ENCODE data around the gene ARPC5L. TPM values are rescaled to one million over a fixed set of nuclear protein-coding genes. Genes with fewer than 3 reads are reported as not detected.

ARPC5L gene
- total and polyA plus RNA-seq, 4 donors, result 27.6 to 64.6 (median 47.7) TPM

DNA sequence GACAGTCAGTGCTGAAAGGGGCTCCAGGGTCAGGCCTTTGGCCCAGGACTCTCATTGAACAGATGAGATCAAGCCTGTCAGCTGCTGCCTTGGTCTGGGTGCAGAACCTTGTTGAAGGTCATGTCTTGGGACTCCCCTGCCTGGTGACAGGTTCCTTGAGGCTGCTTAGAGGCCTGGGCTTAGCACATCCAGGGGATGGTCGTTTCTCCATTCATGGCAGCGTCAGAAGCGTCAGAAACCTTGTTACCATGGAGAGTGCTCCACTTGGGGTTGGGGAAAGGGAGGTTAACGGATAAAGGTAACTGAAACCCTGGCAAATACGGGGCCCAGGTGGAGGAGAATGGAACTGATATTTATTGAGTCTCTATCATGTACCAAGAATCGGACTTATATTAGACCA lies 8.8 kb downstream of the ARPC5L start:
- Histone ChIP-seq H3K9me3 (ENCODE audit: control insufficient read depth in 4 of 4, insufficient read depth in 3 of 4, low read length in 3 of 4) (no peaks in the 10 kb centered on the region), H3K27ac (ENCODE audit: low read depth in 1 of 2, low read length in 1 of 2) (peak overlapping the region; percentile 94), H3K27me3 (ENCODE audit: control insufficient read depth in 3 of 3, insufficient read depth in 3 of 3, low read length in 2 of 3) (no peaks in the 10 kb centered on the region), H3K36me3 (ENCODE audit: control insufficient read depth in 4 of 4, insufficient read depth in 4 of 4, low read length in 4 of 4) (peaks cover 8 to 21% (median 17%) of the 10 kb centered on the region in 4 donors), H3K4me1 (ENCODE audit: control insufficient read depth in 5 of 5, insufficient read depth in 5 of 5, low read length in 5 of 5) (peaks cover 8 to 24% (median 19%) of the 10 kb centered on the region in 5 donors), H3K4me3 (peak overlapping the region; percentile 92), H3K9ac (ENCODE audit: insufficient read depth in 1 of 2, low read length in 2 of 2) (peak overlapping the region; percentile 39 to 66)
- TF ChIP-seq, protein P1, sequence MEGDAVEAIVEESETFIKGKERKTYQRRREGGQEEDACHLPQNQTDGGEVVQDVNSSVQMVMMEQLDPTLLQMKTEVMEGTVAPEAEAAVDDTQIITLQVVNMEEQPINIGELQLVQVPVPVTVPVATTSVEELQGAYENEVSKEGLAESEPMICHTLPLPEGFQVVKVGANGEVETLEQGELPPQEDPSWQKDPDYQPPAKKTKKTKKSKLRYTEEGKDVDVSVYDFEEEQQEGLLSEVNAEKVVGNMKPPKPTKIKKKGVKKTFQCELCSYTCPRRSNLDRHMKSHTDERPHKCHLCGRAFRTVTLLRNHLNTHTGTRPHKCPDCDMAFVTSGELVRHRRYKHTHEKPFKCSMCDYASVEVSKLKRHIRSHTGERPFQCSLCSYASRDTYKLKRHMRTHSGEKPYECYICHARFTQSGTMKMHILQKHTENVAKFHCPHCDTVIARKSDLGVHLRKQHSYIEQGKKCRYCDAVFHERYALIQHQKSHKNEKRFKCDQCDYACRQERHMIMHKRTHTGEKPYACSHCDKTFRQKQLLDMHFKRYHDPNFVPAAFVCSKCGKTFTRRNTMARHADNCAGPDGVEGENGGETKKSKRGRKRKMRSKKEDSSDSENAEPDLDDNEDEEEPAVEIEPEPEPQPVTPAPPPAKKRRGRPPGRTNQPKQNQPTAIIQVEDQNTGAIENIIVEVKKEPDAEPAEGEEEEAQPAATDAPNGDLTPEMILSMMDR (IDR thresholded peaks at IDR 0.05; ENCODE audit: control extremely low read depth, extremely low read depth), result no peak
- ATAC-seq (ENCODE audit: insufficient read depth, low FRiP score) (no peak), DNase-seq (no peak)
- 48 to 51% methylated on average over 6 of the region's 6 CpGs for WGBS, 2 donors

DNA sequence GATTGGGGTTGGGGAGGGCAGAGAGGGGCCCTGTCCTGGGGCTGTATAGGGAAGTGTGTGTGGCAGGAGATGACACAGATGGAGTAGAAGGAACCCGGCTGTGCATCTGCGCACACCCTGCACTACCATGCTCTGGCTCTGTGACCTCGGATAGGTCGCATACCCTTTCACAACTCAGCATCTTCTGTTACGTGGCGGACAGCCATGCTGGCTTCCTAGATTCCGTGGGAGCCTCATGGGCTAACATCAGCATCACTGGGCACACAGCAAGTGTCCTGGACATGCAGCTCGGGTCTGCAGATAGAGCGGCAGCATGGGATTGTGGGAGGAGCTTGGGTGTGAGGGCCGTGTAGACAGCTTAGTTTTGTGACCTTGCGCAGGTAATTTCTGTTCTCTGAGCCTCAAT lies 9.2 kb downstream of the ARPC5L start:
- ATAC-seq (ENCODE audit: insufficient read depth, low FRiP score) (no peak), DNase-seq (no peak)
- peaks cover 8 to 22% (median 20%) of the 10 kb centered on the region in 4 donors for H3K36me3 ChIP-seq (ENCODE audit: control insufficient read depth in 4 of 4, insufficient read depth in 4 of 4, low read length in 4 of 4)
- no peaks in the 10 kb centered on the region for H3K9me3 ChIP-seq (ENCODE audit: control insufficient read depth in 4 of 4, insufficient read depth in 3 of 4, low read length in 3 of 4)
- no peak overlapping the region for H3K9ac ChIP-seq (ENCODE audit: insufficient read depth in 1 of 2, low read length in 2 of 2)
- H3K27ac ChIP-seq (ENCODE audit: low read depth in 1 of 2, low read length in 1 of 2), result no peak overlapping the region
- peaks cover 8 to 24% (median 19%) of the 10 kb centered on the region in 5 donors for H3K4me1 ChIP-seq (ENCODE audit: control insufficient read depth in 5 of 5, insufficient read depth in 5 of 5, low read length in 5 of 5)
- H3K27me3 ChIP-seq (ENCODE audit: control insufficient read depth in 3 of 3, insufficient read depth in 3 of 3, low read length in 2 of 3), result no peaks in the 10 kb centered on the region
- H3K4me3 ChIP-seq, result no peak overlapping the region
- TF ChIP-seq, protein P1 (IDR thresholded peaks at IDR 0.05; ENCODE audit: control extremely low read depth, extremely low read depth), result no peak
- 66 to 72% methylated on average over 11 of the region's 11 CpGs for WGBS, 2 donors

DNA sequence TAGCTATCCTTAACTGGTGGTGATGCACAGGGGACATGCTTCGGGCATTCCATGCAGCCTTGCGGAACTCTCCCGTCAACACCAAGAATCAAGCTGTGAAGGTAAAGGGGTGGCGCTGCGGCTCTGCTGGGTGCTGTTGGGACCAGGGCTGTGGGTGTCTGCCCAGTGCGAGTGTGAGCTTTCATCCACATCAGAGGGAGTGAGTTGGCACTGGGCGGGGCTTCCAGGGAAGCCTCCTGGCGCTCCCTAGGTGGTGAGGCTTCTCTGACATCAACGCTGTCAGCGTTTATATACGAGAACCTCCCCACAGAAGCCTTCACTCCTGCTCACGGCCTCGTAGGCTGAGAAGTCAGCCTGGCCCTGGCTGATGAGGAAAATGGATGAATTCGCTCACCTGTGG lies 11.7 kb downstream of the ARPC5L start:
- peaks cover 19 to 35% (median 26%) of the 10 kb centered on the region in 4 donors for H3K36me3 ChIP-seq (ENCODE audit: control insufficient read depth in 4 of 4, insufficient read depth in 4 of 4, low read length in 4 of 4)
- peak overlapping the region in 1 of 2 donors; percentile 14 for H3K27ac ChIP-seq (ENCODE audit: low read depth in 1 of 2, low read length in 1 of 2)
- ATAC-seq (ENCODE audit: insufficient read depth, low FRiP score), result no peak
- TF ChIP-seq, protein P1 (IDR thresholded peaks at IDR 0.05; ENCODE audit: control extremely low read depth, extremely low read depth), result no peak
- H3K27me3 ChIP-seq (ENCODE audit: control insufficient read depth in 3 of 3, insufficient read depth in 3 of 3, low read length in 2 of 3), result no peaks in the 10 kb centered on the region
- peaks cover 8 to 21% (median 16%) of the 10 kb centered on the region in 5 donors for H3K4me1 ChIP-seq (ENCODE audit: control insufficient read depth in 5 of 5, insufficient read depth in 5 of 5, low read length in 5 of 5)
- 88 to 91% methylated on average over 14 of the region's 14 CpGs for WGBS, 2 donors
- H3K4me3 ChIP-seq, result no peak overlapping the region
- no peak for DNase-seq
- no peak overlapping the region for H3K9ac ChIP-seq (ENCODE audit: insufficient read depth in 1 of 2, low read length in 2 of 2)
- H3K9me3 ChIP-seq (ENCODE audit: control insufficient read depth in 4 of 4, insufficient read depth in 3 of 4, low read length in 3 of 4), result no peaks in the 10 kb centered on the region

DNA sequence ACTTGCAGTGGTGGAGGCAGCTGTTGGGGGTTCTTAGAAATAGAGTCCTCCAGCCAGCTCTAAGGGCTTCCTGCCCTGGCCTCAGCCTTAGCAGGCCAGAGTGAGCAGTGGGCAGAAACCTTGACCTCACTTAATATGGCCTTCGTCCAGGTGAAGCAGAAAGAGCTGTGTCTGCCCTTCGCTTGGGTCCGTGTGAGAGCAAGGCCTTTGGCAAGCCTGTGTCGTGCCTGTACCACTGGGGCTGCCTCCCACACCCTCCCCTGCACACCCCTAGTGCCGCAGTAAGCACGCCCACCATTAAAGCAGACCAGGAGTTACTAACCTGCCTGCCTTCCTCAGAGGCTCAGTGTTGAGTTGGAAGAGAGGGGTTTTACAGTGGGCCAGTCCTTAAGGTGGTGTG lies 13.6 kb downstream of the ARPC5L start:
- ATAC-seq (ENCODE audit: insufficient read depth, low FRiP score), result no peak
- no peaks in the 10 kb centered on the region for H3K9me3 ChIP-seq (ENCODE audit: control insufficient read depth in 4 of 4, insufficient read depth in 3 of 4, low read length in 3 of 4)

More for the DNA sequence above, 13.6 kb downstream of the ARPC5L start:
- Histone ChIP-seq H3K4me3 (no peak overlapping the region), H3K27ac (ENCODE audit: low read depth in 1 of 2, low read length in 1 of 2) (no peak overlapping the region), H3K4me1 (ENCODE audit: control insufficient read depth in 5 of 5, insufficient read depth in 5 of 5, low read length in 5 of 5) (peaks cover 8 to 20% (median 16%) of the 10 kb centered on the region in 5 donors), H3K27me3 (ENCODE audit: control insufficient read depth in 3 of 3, insufficient read depth in 3 of 3, low read length in 2 of 3) (no peaks in the 10 kb centered on the region), H3K9ac (ENCODE audit: insufficient read depth in 1 of 2, low read length in 2 of 2) (no peak overlapping the region), H3K36me3 (ENCODE audit: control insufficient read depth in 4 of 4, insufficient read depth in 4 of 4, low read length in 4 of 4) (peaks cover 22 to 46% (median 29%) of the 10 kb centered on the region in 4 donors)
- 94% methylated on average over 5 to 6 of the region's 6 CpGs for WGBS, 2 donors
- TF ChIP-seq, protein P1 (IDR thresholded peaks at IDR 0.05; ENCODE audit: control extremely low read depth, extremely low read depth), result no peak
- no peak for DNase-seq
